Midbrain (tissue), 1 donor: ENCODE data around the gene KCNIP4.

Experiments
- DNase-seq: peaks from one replicate; lab custom pipeline; 2025; lab: John Stamatoyannopoulos, UW

KCNIP4 gene

DNA sequence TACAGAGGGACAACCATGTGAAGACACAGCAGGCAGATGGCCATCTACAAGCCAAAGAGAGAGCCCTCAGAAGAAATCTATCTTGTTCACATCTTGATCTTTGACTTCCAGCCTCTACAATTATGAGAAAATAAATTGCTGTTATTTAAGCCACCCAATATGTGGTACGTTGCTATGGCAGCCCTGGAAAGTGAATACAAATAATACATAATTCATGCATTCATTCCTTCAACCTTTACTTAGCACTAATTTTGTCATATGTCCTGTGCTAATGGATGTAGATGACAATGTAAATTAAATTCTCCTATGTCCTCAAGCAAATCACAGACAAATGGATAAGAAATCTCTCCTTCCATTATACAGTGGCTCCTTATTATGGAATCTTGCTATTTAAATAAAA, 886.7 kb downstream of the KCNIP4 start:
- no peak for DNase-seq

GRCh38 chr4:21046141-21046540, 902.4 kb downstream of the KCNIP4 start:
- DNase-seq, result no peak

DNA sequence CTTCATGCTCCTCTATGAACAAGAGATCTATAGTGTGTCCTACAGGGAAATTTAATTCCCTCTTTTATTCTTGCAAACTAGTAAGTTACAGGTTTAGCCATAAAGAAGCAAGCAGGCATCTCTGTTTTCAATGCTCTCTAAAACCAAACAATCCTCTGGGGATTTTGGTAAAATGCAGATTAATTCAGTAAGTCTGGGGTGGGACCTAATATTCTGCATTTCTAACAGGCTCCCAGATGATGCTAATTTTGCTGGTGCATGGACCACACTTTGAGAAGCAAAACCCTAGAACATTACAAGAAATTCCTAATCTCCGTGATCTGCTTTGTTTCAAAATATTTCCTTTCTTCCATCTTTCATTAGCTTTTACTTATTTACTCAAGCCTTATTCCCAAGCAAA, 903.5 kb downstream of the KCNIP4 start:
- no peak for DNase-seq

- no peak for DNase-seq
Measured at GRCh38 chr4:21041708-21042107, 906.9 kb downstream of the KCNIP4 start.

GRCh38 chr4:21034728-21035127, 913.8 kb downstream of the KCNIP4 start:
- DNase-seq, result no peak

- no peak for DNase-seq
Measured at GRCh38 chr4:21032089-21032645, 916.4 kb downstream of the KCNIP4 start.

DNA sequence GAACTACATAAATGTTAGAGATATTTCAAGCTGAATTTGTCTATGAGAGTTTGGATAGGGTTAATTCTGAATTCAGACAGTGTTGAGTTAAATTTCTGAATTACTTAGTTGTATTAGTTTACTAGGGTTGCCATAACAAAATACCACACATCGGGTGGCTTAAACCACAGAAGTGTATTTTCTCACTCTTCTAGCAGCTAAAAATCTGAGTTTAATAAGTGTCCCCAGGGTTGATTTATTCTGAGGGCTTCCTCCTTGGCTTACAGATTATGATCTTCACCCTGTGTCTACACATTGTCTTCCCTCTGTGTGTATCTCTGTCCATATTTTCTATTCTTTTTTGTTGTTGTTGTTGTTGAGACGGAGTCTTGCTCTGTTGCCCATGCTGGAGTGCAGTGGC, 929.8 kb downstream of the KCNIP4 start:
- no peak for DNase-seq

- DNase-seq, result no peak
Measured at GRCh38 chr4:21013501-21013900, 935.1 kb downstream of the KCNIP4 start.

- no peak for DNase-seq
Measured at GRCh38 chr4:21012851-21013331, 935.7 kb downstream of the KCNIP4 start.

- no peak for DNase-seq
Measured at GRCh38 chr4:21011106-21011505, 937.5 kb downstream of the KCNIP4 start.

- DNase-seq, result no peak
Measured at GRCh38 chr4:21009956-21010355, 938.6 kb downstream of the KCNIP4 start.

DNA sequence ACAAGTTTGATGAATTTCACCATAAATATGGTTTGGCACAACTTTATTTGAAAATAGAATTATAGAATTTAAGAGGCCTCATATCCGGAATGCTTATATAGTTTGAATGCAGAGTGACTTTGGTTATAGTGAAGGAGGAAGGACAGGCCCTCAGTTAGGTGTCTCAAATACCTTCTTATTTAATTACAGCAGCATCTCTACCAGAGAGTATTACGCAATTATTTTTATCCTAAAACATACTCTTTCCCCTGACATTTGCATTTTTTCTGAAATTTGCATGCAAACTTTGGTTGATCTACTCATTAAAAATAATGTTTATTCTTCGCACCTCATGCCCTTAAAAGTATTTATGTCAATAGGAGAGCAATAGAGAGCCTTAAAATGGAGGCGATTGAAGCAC, 942.9 kb downstream of the KCNIP4 start:
- no peak for DNase-seq

GRCh38 chr4:21002976-21003375, 945.6 kb downstream of the KCNIP4 start:
- no peak for DNase-seq

GRCh38 chr4:21002286-21002685, 946.3 kb downstream of the KCNIP4 start:
- no peak for DNase-seq

DNA sequence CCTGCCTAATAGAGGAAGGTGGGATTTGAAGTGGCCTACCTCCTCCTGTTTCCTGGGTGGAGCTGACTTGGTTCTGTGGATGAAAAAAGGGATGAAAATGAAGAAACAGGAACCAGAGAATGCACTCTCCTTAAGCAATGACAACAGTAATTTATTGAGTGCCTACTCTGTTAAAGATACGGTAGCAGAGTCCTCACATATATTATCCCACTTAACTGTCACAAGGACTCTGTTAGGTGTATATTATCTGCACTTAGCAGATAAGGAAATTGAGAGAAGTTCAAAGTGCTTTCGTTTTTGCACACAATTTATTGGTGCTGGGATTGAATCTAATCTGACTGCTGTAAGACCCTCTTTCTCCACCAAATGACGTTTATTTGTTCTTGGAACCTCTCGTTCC, 947.1 kb downstream of the KCNIP4 start:
- no peak for DNase-seq

DNA sequence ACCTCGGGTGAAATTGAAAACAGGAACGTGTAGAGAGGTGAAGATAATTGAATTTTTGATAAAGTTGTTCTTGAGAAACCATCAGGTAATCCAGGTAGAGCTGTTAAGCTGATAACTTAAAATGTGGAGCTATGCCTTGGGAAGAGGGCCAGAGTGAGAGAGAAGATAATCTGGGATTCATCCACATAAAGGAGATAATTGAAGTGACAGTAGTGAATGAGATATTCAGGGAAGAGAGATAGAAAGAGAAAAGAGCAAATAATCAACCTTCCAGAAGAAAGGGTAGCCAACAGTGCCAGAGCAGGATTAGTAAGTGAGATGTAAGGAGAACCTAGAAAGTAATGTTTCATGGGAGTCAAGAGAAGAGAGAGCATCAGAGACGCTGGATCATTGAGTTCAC, 950.7 kb downstream of the KCNIP4 start:
- DNase-seq, result no peak

GRCh38 chr4:20995610-20996009, 953.0 kb downstream of the KCNIP4 start:
- DNase-seq, result no peak

- DNase-seq, result no peak
Measured at GRCh38 chr4:20995015-20995414, 953.6 kb downstream of the KCNIP4 start.

DNA sequence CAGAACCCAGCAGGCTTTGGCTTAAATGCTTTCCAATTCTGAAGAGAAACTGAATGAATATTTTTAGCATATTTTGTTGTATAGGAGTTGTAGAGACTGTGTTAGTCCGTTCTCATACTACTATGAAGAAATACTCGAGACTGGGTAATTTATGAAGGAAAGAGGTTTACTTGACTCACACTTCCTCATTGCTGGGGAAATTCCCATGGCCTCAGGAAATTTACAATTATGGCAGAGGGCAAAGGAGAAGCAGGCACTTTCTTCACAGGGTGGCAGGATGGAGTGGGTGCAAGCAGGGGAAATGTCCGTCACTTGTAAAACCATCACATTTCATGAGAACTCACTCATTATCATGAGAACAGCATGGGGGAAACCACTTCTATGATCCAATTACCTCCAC, 956.6 kb downstream of the KCNIP4 start:
- no peak for DNase-seq

GRCh38 chr4:20987191-20987590, 961.4 kb downstream of the KCNIP4 start:
- DNase-seq, result no peak

DNA sequence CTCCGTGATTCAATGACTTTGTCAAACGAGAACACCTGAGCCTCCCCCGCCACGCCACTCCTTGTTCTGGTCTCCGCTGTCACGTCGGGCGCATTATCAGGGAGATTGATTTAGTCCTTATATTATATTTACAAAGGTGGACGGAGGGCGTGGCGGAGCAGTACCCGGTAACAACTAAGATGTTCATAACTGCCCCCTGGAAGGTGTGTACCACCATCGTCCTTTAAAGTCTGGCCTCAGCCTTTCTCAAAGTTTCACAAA, 964.1 kb downstream of the KCNIP4 start:
- no peak for DNase-seq

GRCh38 chr4:20983763-20984575, 964.6 kb downstream of the KCNIP4 start:
- DNase-seq, result no peak

DNA sequence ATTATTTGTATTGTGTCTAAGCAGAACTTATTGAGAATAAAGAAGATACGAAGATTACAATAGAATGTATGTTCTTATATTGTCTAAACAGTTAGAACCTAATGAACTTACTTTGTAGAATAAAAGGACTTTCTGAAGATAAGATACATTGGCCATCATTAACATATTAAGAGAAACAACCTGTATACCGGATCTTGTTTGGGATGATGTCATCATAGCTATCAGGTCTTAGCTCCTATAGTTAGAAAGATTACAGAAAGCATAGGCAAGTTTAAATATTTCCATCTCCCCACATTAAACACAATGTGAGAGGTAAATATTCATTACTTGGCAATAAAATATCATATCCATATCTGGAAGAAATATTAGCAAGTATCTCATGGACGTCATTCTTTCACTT, 966.0 kb downstream of the KCNIP4 start:
- DNase-seq, result no peak

DNA sequence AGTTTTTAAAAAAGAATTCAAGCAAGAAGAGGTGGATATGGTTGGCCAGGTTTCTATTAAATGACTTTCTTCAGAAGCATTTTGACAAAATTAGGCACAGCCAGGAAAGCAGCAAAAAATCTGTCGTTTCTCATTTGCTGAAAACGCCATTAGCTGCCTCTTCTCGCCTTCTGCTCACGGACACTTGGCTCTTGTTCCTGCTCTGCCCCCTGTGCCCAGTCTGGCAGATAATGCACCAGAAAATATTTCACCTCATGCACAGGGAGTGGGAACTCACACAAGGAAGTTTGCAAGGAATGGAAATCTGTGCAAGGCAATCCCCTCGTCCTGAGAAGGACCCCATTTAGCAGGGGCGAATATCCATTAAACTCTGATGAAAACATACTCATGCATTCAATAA, 988.3 kb downstream of the KCNIP4 start:
- DNase-seq, result no peak
